Common myeloid progenitor, CD34-positive (primary cell): ENCODE data around the gene MAGEA6.
"Not testable (repeated sequence)": the region's sequence is repeated elsewhere in the genome, so short reads cannot be mapped to it uniquely, and the experiment has no call there.

Source experiments
- CTCF ChIA-PET: fragments of 350-600 bp; sonication (Branson Sonifier 250); formaldehyde crosslinking; loops from one replicate; lab custom pipeline; 2021; ENCODE audit warnings: antibody characterized with exemption; lab: Charles Lee
- POLR2A ChIA-PET: fragments of 350-600 bp; sonication (Branson Sonifier 250); formaldehyde crosslinking; loops from one replicate; lab custom pipeline; 2021; ENCODE audit warnings: antibody characterized with exemption; lab: Charles Lee
- DNase-seq, 3 donors: peaks; one replicate each; pipeline versions ENCODE4 v3.0.0 to v3.0.0-alpha.2; 2013
- H3K27ac ChIP-seq, 2 experiments: 1 replicate in 1 of 2; 2 replicates in 1 of 2; pipeline ENCODE4 v1.7.0; 2013; ENCODE audit warnings: inconsistent platforms in 2 of 2, low read length in 2 of 2, mild to moderate bottlenecking in 2 of 2, low read depth in 1 of 2, moderate library complexity in 1 of 2; ENCODE audit not compliant: severe bottlenecking in 2 of 2, insufficient read depth in 1 of 2, poor library complexity in 1 of 2
- H3K27me3 ChIP-seq, 5 experiments: replicated peaks in 2 of 5; 1 replicate in 3 of 5; 2 replicates in 2 of 5; pipeline versions ENCODE4 v1.6.1 to v1.7.0; 2013; ENCODE audit warnings: low read length in 4 of 5, mild to moderate bottlenecking in 2 of 5, moderate library complexity in 2 of 5, inconsistent platforms in 1 of 5; ENCODE audit not compliant: insufficient read depth in 5 of 5, control insufficient read depth in 4 of 5
- H3K36me3 ChIP-seq, 4 experiments: 1 replicate in 2 of 4; 2 replicates in 2 of 4; pipeline versions ENCODE4 v1.6.1 to v1.7.0; 2013; ENCODE audit warnings: low read length in 3 of 4, control low read depth in 1 of 4, mild to moderate bottlenecking in 1 of 4; ENCODE audit not compliant: control insufficient read depth in 4 of 4, insufficient read depth in 4 of 4
- H3K4me1 ChIP-seq, 4 experiments: 1 replicate in 3 of 4; 2 replicates in 1 of 4; pipeline versions ENCODE4 v1.6.1 to v1.7.1; 2013; ENCODE audit warnings: low read length in 3 of 4, mild to moderate bottlenecking in 3 of 4, control low read depth in 1 of 4, inconsistent platforms in 1 of 4, moderate library complexity in 1 of 4; ENCODE audit not compliant: control insufficient read depth in 4 of 4, insufficient read depth in 4 of 4; ENCODE audit errors: control extremely low read depth in 1 of 4
- H3K4me3 ChIP-seq, 7 experiments: 1 replicate in 4 of 7; 2 replicates in 3 of 7; pipeline versions ENCODE4 v1.5.1 to v1.7.0; 2013; ENCODE audit warnings: mild to moderate bottlenecking in 7 of 7, low read length in 6 of 7, moderate library complexity in 6 of 7, inconsistent platforms in 2 of 7, low read depth in 2 of 7, control low read depth in 1 of 7; ENCODE audit not compliant: insufficient read depth in 4 of 7, control insufficient read depth in 1 of 7; ENCODE audit errors: extremely low read depth in 1 of 7
- H3K9me3 ChIP-seq, 5 experiments: 1 replicate in 4 of 5; 2 replicates in 1 of 5; pipeline versions ENCODE4 v1.6.1 to v1.7.1; 2013; ENCODE audit warnings: low read length in 4 of 5, mild to moderate bottlenecking in 2 of 5, inconsistent platforms in 1 of 5, low read depth in 1 of 5, moderate library complexity in 1 of 5; ENCODE audit not compliant: control insufficient read depth in 4 of 5, insufficient read depth in 2 of 5; ENCODE audit errors: control extremely low read depth in 1 of 5
- WGBS: methylation state at CpG from one replicate; pipeline ENCODE4 v1.1.5; 2013; ENCODE audit not compliant: insufficient coverage; 5-methylcytosine and 5-hydroxymethylcytosine counted together

The MAGEA6 gene

DNA sequence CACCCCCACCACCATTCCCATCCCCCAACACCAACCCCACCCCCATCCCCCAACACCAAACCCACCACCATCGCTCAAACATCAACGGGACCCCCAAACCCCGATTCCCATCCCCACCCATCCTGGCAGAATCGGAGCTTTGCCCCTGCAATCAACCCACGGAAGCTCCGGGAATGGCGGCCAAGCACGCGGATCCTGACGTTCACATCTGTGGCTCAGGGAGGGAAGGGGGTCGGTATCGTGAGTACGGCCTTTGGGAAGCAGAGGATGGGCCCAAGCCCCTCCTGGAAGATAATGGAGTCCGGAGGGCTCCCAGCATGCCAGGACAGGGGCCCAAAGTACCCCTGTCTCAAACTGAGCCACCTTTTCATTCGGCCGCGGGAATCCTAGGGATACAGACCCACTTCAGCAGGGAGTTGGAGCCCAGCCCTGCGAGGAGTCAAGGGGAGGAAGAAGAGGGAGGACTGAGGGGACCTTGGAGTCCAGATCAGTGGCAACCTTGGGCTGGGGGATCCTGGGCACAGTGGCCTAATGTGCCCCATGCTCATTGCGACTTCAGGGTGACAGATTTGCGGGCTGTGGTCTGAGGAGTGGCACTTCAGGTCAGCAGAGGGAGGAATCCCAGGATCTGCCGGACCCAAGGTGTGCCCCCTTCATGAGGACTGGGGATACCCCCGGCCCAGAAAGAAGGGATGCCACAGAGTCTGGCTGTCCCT is 35.2 kb downstream of the MAGEA6 start:
- H3K27ac ChIP-seq, H3K4me1 ChIP-seq, H3K36me3 ChIP-seq, H3K9me3 ChIP-seq, POLR2A ChIA-PET, H3K4me3 ChIP-seq, DNase-seq, H3K27me3 ChIP-seq: not testable (repeated sequence)
- CTCF ChIA-PET = interaction anchor here (0.6 kb wide), 1 partner anchor 979 kb away, joined by 3 read pairs; no protein-coding TSS in a partner anchor
- 92% methylated on average over 18 of the region's 22 CpGs for WGBS

DNA sequence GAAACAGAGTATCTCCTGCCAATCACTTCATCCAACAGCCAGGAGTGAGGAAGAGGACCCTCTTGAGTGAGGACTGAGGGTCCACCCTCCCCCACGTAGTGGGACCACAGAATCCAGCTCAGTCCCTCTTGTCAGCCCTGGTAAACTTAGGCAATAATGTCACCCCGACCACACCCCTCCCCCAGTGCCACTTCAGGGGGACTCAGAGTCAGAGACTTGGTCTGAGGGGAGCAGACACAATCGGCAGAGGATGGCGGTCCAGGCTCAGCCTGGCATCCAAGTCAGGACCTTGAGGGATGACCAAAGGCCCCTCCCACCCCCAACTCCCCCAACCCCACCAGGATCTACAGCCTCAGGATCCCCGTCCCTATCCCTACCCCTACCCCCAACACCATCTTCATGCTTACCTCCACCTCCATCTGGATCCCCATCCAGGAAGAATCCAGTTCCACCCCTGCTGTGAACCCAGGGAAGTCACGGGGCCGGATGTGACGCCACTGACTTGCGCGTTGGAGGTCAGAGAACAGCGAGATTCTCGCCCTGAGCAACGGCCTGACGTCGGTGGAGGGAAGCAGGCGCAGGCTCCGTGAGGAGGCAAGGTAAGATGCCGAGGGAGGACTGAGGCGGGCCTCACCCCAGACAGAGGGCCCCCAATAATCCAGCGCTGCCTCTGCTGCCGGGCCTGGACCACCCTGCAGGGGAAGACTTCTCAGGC is 36.1 kb downstream of the MAGEA6 start, which contains the start of the genes CSAG1 and MAGEA12:
Gene CSAG1, minus strand, starts transcription at position 461 of the 715 bp plus-strand sequence. CDS start 1,261 bp downstream, outside the sequence.
Gene MAGEA12, plus strand, starts transcription at position 497 of the 715 bp plus-strand sequence. CDS start 2,405 bp downstream, outside the sequence.
- Histone ChIP-seq H3K4me3 (no peak within 1 kb of the TSS), H3K27ac (no peak within 1 kb of the TSS), H3K9me3 (peaks cover 0 to 3% (median 0%) of the 10 kb centered on the region in 5 experiments), H3K36me3 (no peaks in the 10 kb centered on the region), H3K27me3 (peaks cover 0 to 3% (median 0%) of the 10 kb centered on the region in 5 experiments), H3K4me1 (no peaks in the 10 kb centered on the region)
- no peak for DNase-seq
- ChIA-PET POLR2A (no interaction called here), CTCF (no interaction called here)
- 92% methylated on average over 2 of the region's 21 CpGs for WGBS

DNA sequence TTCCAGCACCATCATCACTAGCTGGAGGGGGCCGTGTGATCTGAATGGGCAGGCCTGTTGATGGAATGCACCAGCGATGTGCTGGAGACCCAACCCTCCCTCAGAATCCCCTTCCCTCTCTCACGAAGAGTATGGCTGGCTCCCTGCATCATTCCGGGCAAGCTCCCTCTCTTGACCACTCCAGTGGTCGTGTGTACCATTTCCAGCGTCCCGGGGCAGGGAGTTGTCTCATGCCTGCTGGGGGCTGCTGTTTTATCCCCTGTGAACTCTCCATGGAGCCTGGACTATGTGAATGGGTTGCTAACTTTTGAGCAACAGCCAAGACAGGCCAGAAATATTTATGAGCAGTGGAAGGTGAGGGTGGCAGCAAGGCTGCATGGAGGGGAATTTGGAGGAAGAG is 44.1 kb downstream of the MAGEA6 start:
- H3K36me3 ChIP-seq = no peaks in the 10 kb centered on the region
- no peak overlapping the region for H3K27ac ChIP-seq
- DNase-seq = no peak
- H3K4me3 ChIP-seq = no peak overlapping the region
- peaks cover 0 to 1% (median 0%) of the 10 kb centered on the region in 5 experiments for H3K9me3 ChIP-seq
- no peaks in the 10 kb centered on the region for H3K27me3 ChIP-seq
- CTCF ChIA-PET = no interaction called here
- no peaks in the 10 kb centered on the region for H3K4me1 ChIP-seq
- WGBS = 84% methylated on average over 6 of the region's 7 CpGs
- POLR2A ChIA-PET = no interaction called here
